Fibroblast of pulmonary artery (primary cell): Measurements from ENCODE around the gene ALK.

Experiments used
- DNase-seq: peaks from one replicate; pipeline ENCODE4 v3.0.0-alpha.2; 2010; ENCODE audit warnings: low read depth
- H3K4me3 ChIP-seq: replicated peaks from 2 replicates; pipeline ENCODE4 v1.5.1; 2011; ENCODE audit warnings: low read depth, mild to moderate bottlenecking, control low read depth, low read length, moderate library complexity
- TF ChIP-seq, protein P1 (sequence below): IDR thresholded peaks from 2 replicates; pipeline ENCODE4 v1.5.1; 2011; ENCODE audit warnings: mild to moderate bottlenecking, control low read depth, low read length, inconsistent platforms; ENCODE audit errors: missing control alignments

Gene ALK

DNA sequence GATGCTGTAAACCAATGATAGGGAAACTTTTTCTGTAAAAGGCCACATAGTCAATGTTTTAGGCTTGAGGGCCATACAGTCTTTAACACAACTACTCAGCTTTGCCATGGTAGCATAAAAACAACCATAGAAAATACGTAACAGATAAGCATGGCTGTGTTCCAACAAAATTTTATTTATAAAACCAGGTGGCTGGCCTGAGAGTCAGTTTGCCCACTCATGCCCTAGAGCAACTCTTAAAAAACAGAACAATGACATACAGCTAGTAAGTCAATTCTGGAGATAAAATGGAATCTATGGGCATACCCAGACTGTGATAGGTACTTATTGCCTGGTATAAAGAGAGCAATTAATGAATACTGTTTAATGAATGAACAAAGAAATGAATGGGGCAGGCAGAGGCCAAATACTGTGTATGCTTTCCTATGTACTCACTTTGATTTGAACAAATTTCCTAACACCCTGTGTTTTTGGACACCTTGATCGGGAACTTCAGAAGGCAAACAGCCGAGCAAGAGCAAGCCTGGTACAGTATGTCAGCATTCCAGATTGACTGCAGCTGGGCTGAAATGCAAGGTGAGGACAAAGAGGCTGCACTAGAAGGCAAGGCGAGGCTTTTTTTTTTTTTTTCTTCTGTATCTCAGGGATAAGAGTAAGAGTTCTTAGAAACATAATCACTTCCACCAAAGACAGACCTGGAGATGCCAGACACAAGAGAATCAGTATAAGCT lies 490.8 kb downstream of the ALK start:
- no peak overlapping the region for H3K4me3 ChIP-seq
- no peak for DNase-seq
- TF ChIP-seq, protein P1, sequence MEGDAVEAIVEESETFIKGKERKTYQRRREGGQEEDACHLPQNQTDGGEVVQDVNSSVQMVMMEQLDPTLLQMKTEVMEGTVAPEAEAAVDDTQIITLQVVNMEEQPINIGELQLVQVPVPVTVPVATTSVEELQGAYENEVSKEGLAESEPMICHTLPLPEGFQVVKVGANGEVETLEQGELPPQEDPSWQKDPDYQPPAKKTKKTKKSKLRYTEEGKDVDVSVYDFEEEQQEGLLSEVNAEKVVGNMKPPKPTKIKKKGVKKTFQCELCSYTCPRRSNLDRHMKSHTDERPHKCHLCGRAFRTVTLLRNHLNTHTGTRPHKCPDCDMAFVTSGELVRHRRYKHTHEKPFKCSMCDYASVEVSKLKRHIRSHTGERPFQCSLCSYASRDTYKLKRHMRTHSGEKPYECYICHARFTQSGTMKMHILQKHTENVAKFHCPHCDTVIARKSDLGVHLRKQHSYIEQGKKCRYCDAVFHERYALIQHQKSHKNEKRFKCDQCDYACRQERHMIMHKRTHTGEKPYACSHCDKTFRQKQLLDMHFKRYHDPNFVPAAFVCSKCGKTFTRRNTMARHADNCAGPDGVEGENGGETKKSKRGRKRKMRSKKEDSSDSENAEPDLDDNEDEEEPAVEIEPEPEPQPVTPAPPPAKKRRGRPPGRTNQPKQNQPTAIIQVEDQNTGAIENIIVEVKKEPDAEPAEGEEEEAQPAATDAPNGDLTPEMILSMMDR, result no peak

DNA sequence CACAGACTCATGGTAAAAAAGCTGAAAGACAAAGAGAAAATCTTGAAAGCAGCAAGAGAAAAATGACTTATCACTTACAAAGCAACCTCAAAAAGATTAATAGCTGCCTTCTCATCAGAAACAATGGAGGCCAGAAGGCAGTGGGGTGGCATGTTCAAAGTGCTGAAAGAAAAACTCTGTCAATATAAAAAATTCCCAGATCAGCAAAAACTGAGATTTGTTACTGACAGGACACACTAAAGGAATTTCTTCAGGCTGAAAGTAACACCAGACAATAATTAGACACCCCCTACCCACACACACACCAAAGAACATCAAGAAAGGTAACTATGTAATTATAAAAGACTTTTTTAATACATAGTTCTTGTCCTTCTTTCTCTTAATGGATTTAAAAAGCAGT lies 495.0 kb downstream of the ALK start:
- TF ChIP-seq, protein P1, result no peak
- no peak overlapping the region for H3K4me3 ChIP-seq
- DNase-seq, result no peak

DNA sequence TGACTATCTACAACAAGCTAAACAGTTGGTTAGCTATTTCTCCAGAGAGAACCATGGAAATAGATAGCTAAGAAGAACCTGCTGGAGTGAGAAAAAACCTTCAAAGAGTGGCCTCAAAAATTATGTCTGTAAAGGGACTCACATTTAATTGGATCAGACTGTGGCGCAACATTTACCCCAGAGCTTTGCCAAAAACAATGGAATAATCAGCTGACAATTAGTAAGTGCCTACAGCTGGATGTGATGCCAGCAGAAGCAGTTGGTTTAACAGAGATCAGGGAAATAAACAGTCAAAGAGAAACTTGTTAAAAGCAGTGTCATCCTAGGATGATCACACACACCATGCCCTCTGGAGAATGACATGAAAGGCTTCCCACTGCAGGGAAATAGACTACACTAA lies 495.5 kb downstream of the ALK start:
- H3K4me3 ChIP-seq, result no peak overlapping the region
- TF ChIP-seq, protein P1, result no peak
- no peak for DNase-seq

DNA sequence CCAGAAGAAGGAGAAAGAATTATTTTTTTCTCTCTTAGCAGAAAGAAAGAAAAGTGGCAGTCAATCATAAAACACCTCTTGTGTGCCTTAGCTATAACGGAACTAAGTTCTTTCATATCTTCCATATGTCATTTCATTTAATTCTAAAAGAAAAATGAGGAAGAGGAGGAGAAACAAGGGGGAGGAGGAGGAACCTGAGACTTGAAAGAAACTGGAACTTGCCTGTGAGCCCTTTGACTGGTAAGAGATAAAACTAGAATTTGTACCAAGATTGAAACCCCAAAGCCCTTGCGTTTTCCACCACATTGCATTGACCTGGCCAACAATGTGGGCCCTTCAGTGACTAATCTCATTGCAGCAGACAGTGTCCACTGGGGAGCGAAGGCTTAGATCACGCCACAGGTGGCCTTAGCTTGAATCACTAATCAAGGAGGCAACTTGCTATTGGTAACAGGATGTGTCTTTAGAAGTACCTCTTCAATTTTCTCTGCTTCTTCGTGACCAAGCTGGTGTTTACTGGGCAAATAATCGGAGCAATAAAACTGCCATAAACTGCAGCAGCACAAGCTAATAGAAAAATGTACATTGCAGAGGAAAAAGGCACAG lies 498.2 kb downstream of the ALK start:
- DNase-seq, result no peak

DNA sequence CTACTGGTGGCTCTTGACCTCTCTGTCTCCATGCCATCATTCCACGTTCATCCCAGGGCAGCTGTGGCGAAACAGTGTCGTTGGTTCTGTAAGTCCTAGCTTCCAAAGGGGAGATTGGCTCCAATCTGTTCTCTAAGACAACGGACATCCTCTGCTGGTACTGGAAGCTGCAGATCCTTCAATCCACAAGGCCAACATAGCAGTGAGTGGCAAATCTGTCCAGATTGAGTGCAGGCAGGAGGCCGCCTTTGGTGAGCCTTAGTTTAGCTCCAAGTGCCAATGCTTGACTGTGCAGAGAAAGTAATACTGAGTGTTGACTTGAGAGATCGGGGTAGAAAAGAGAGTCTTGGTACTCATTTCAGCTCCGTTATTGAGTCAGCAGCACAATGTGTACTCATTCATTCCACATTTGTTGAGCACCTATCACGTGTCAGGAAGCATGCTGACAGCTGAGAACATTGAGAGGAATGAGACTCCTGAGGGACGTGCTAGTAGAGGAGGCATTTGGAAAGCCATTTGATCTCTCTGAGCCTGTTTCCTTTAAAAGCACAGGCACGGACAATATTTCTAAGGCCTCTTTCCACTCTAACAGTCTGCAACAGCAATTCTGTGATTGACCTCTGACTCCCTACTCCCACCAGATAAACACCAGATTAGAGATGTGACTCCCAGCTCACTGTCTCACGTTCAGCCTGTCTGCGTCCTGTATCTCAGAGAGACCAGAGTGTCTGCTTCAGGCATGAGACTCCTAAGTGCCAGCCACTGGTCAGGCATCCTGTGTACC lies 500.2 kb downstream of the ALK start:
- TF ChIP-seq, protein P1, result no peak
- H3K4me3 ChIP-seq, result no peak overlapping the region
- DNase-seq, result peak; percentile 10

More for the DNA sequence above, 498.2 kb downstream of the ALK start:
- TF ChIP-seq, protein P1, result no peak
- H3K4me3 ChIP-seq, result no peak overlapping the region

DNA sequence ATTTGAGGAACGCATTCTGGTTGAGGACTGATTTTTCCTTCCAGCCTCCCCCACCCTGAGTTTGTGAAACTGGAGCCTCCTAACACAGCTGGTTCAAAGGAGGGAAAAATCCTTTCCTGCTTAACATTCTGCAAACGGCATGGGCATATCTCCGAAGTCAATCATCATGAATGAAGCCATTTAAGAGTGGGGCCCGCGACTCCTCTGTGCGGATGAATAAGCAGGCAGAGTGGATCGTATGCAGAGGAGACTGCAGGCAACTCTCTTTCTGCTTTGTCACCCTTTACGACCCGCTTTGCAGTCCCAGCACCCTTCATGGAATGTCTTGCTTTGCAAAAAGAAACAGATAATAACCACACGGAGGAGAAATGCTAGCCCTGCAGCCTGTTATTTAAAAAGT lies 500.9 kb downstream of the ALK start:
- TF ChIP-seq, protein P1, result no peak
- DNase-seq, result no peak
- H3K4me3 ChIP-seq, result no peak overlapping the region
